ENCODE results near the gene UGT8.

DNA sequence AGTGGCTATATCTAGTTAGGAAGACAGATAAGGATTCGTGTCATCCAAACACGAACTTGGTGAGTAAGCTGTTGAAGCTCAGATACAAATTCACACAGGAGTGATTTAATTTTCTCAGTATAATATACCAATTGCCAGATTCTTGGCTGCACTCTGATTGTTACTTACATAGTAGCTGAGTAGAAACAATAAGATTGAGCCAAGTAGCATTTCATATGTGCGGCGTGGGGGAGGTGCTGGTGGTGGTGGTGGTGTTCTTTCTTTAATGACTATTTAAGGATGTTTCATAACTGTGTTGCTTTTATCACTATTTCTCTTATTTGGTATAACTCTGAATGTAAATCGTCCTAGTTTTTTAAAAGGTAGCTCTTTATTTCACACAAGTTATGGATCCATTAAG lies 102.9 kb downstream of the UGT8 start:
- TF ChIP-seq, protein P1, sequence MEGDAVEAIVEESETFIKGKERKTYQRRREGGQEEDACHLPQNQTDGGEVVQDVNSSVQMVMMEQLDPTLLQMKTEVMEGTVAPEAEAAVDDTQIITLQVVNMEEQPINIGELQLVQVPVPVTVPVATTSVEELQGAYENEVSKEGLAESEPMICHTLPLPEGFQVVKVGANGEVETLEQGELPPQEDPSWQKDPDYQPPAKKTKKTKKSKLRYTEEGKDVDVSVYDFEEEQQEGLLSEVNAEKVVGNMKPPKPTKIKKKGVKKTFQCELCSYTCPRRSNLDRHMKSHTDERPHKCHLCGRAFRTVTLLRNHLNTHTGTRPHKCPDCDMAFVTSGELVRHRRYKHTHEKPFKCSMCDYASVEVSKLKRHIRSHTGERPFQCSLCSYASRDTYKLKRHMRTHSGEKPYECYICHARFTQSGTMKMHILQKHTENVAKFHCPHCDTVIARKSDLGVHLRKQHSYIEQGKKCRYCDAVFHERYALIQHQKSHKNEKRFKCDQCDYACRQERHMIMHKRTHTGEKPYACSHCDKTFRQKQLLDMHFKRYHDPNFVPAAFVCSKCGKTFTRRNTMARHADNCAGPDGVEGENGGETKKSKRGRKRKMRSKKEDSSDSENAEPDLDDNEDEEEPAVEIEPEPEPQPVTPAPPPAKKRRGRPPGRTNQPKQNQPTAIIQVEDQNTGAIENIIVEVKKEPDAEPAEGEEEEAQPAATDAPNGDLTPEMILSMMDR (IDR thresholded peaks at IDR 0.05): no peak
- no peak for TF ChIP-seq POLR2A (IDR thresholded peaks at IDR 0.05)
